ENCODE results near the gene VWA3B. TPM values are rescaled to one million over a fixed set of nuclear protein-coding genes. Genes with fewer than 3 reads are reported as not detected.
"Not testable (repeated sequence)": the region's sequence is repeated elsewhere in the genome, so short reads cannot be mapped to it uniquely, and the experiment has no call there.

VWA3B gene
- total RNA-seq, 2 donors from 2014 or later = not detected

DNA sequence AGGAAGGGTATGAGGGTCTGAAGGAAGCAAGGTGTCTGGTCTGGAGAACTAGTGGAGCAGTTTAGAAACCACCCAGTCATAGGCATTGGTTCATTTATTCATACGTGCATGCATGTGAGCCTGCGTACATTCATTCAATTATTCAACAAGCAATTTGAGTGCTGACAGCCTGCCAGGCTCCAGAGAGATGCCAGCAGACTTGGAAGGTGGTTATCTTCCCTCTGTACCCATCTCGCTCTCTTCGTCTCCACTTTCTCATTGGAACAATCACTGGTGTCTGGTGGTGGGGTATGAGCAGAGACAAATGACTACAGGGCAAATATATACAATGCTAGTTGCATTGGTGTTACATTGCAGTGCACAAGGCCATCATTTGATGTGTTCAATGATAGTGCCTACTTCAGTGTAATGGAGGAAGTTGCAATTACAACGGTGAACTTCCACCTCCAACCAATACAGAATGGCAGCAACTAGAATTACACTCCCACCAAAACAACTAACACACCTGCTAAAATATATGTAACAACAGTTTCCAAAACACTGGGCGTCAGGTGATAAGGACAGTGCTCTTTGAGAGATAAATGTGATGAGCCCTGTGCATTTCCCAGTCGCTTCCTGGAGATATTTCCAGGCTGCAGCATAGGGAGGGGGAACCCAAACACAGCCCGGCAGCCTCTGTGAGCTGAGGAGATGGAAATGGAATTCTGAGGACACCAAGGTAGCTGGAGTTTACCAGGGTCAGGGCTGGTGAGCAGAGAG, 226.7 kb downstream of the VWA3B start:
- Mint-ChIP-seq H3K36me3 (ENCODE audit: low read depth) (no peaks in the 10 kb centered on the region), H3K27me3 (peaks cover 58% of the 10 kb centered on the region), H3K27ac (no peak overlapping the region), H3K4me3 (no peak overlapping the region), H3K4me1 (no peaks in the 10 kb centered on the region)
- ATAC-seq = no peak
- DNase-seq = no peak
- no peaks in the 10 kb centered on the region for H3K9me3 ChIP-seq (ENCODE audit: control insufficient read depth, low read length, poor library complexity, severe bottlenecking)

DNA sequence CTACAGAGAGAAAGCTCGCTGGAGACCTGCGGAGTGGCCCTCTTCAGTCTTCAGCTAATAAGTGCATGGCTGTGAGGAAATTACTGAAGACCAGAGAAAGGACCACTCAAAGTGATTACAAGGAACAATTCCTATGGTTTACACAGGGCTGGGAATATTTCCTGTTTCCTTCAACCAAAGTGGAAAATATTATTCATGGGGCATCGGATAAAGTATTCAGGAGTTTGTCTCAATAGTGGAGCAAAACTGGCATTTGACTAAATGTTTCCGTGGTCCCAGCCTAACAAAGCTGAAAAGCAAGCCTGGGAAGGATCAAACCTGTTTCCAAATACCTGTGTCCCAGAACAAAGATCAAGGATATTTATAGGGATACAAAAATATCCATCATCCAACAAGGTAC, 227.3 kb downstream of the VWA3B start:
- H3K4me1 Mint-ChIP-seq = no peaks in the 10 kb centered on the region
- DNase-seq (no peak), ATAC-seq (no peak)
- H3K4me3 Mint-ChIP-seq = no peak overlapping the region
- peaks cover 55% of the 10 kb centered on the region for H3K27me3 Mint-ChIP-seq
- H3K9me3 ChIP-seq (ENCODE audit: control insufficient read depth, low read length, poor library complexity, severe bottlenecking) = no peaks in the 10 kb centered on the region
- no peak overlapping the region for H3K27ac Mint-ChIP-seq
- H3K36me3 Mint-ChIP-seq (ENCODE audit: low read depth) = no peaks in the 10 kb centered on the region

DNA sequence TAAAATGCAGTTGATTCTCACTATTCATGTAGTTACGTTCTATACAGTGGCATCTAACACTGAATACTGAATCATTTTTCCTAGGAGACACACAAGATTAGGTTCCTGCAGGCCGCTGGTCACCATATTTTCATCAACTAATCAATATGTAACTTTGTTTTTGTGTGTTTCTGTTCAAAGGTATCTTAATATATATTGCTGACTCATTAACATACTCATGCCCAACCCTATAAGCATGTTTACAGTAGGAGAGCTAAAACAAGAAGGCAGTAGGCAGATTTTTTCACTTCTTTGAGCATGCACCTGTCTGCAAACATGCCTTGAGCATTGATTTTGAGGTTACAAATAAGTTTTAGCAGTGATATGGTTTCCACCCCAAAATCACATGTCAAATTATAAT, 229.0 kb downstream of the VWA3B start:
- no peaks in the 10 kb centered on the region for H3K9me3 ChIP-seq (ENCODE audit: control insufficient read depth, low read length, poor library complexity, severe bottlenecking)
- H3K27me3 Mint-ChIP-seq = peaks cover 38% of the 10 kb centered on the region
- DNase-seq (no peak), ATAC-seq (no peak)
- H3K27ac Mint-ChIP-seq = no peak overlapping the region
- H3K36me3 Mint-ChIP-seq (ENCODE audit: low read depth) = no peaks in the 10 kb centered on the region
- no peaks in the 10 kb centered on the region for H3K4me1 Mint-ChIP-seq
- H3K4me3 Mint-ChIP-seq = no peak overlapping the region

DNA sequence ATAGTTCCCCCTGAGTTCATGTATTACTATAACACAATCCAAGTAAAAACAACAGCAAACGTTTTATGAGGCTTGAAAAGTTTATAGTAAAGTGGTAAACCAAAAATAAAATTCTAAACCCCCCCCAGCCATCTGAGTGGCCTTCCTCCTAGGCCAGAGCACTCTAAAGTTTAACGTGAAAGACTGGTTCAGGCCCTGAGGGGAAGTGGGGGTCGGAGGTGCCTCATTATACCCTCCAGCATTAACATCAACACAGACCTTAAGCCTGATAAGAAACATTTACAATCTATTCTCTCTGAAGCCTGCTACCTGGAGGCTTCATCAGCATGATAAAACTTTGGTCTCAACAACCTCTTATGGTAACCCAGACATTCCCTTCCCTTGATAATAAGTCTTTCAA, 230.2 kb downstream of the VWA3B start:
- Mint-ChIP-seq H3K27ac (no peak overlapping the region), H3K4me3 (no peak overlapping the region), H3K36me3 (ENCODE audit: low read depth) (no peaks in the 10 kb centered on the region), H3K27me3 (peaks cover 26% of the 10 kb centered on the region), H3K4me1 (no peaks in the 10 kb centered on the region)
- no peaks in the 10 kb centered on the region for H3K9me3 ChIP-seq (ENCODE audit: control insufficient read depth, low read length, poor library complexity, severe bottlenecking)
- DNase-seq (no peak), ATAC-seq (no peak)

DNA sequence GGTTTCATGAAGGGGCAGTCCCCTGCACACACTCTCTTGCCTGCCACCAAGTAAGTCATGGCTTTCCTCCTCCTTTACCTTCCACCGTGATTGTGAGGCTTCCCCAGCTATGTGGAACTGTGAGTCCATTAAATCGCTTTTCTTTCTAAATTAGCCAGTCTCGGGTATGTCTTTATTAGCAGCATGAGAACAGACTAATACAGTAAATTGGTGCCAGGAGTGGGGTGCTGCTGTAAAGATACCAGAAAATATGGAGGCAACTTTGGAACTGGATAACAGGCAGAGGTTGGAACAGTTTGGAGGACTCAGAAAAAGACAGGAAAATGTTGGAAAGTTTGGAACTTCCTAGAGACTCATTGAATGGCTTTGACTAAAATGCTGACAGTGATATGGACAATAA, 233.2 kb downstream of the VWA3B start:
- not testable (repeated sequence) for DNase-seq; ATAC-seq; H3K36me3 Mint-ChIP-seq (ENCODE audit: low read depth); H3K9me3 ChIP-seq (ENCODE audit: control insufficient read depth, low read length, poor library complexity, severe bottlenecking); H3K4me1 Mint-ChIP-seq; H3K27ac Mint-ChIP-seq; H3K27me3 Mint-ChIP-seq; H3K4me3 Mint-ChIP-seq

DNA sequence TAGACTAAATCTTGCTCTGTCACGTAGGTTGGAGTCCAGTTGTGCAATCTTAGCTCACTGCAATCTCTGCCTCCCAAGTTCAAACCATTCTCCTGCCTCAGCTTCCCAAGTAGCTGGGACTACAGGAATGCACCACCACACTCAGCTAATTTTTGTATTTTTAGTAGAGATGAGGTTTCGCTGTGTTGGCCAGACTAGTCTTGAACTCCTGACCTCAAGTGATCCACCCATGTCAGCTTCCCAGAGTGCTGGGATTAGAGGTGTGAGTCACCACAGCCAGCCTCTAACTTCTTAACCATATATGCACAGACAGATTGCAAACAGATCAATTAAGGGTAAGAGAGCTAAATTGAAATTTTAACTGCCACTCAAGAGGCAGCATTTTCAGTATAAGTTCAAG, 237.2 kb downstream of the VWA3B start:
- Mint-ChIP-seq H3K27ac (no peak overlapping the region), H3K27me3 (no peaks in the 10 kb centered on the region), H3K4me1 (no peaks in the 10 kb centered on the region), H3K36me3 (ENCODE audit: low read depth) (no peaks in the 10 kb centered on the region), H3K4me3 (no peak overlapping the region)
- ATAC-seq (no peak), DNase-seq (no peak)
- H3K9me3 ChIP-seq (ENCODE audit: control insufficient read depth, low read length, poor library complexity, severe bottlenecking) = no peaks in the 10 kb centered on the region

DNA sequence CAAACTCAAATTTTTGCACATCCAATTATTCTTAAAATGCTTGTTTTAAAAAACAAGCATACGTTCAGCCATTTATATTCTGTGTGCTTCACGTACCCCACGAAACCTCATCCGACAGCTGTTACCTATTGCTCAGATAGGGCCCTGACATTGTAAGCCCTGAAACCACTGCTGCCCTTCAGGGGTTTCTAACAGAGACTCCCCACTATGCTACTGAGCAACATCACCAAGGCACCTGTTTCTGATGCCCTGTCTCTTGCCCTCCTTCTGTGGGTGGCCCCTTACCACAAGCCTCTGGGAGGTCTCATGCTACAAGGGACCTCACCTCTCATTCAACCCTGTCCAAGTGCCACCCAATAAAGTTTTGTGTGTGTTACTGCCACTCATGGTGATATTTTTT, 240.8 kb downstream of the VWA3B start:
- DNase-seq (no peak), ATAC-seq (no peak)
- Mint-ChIP-seq H3K4me3 (no peak overlapping the region), H3K36me3 (ENCODE audit: low read depth) (no peaks in the 10 kb centered on the region), H3K27ac (no peak overlapping the region), H3K4me1 (no peaks in the 10 kb centered on the region), H3K27me3 (peaks cover 23% of the 10 kb centered on the region)
- H3K9me3 ChIP-seq (ENCODE audit: control insufficient read depth, low read length, poor library complexity, severe bottlenecking) = no peaks in the 10 kb centered on the region

DNA sequence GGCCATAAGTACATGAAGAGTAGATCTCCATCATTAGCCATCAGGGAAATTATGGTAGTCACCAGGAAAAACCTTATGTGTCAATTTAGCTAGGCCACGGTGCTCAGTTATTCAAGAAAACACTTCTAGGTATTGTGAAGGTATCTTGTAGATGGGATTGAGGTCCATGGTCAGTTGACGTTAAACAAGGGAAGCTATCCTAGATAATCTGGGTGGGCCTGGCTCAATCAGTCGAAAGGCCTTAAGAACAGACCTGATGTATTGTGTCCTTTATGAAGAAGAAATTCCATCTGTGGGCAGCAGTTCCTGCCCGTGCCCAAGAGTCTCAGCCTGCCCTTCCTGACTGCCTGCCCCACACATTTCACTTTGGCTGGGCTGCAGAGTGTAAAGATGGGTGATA, 242.6 kb downstream of the VWA3B start:
- no peak overlapping the region for H3K4me3 Mint-ChIP-seq
- H3K27me3 Mint-ChIP-seq = peaks cover 23% of the 10 kb centered on the region
- no peak for ATAC-seq

DNA sequence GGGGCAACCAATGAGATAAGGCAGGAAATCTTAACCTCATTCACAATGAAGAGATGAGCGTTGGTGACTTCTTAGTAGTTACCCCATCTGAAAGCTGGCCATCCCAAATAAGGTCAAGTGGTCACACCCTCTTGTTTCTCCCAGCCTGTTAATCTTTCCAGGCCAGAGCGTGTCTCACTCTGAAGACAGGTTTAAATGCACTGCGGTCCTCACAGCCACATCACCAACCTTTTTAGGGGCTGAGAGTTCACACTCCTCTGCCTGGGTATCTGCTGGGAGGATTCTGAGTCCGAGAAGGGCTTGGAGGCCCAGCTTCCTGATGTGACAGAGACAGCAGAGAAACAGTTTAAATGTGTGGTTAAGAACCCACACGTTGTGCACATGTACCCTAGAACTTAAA, 246.0 kb downstream of the VWA3B start:
- Mint-ChIP-seq H3K4me3 (no peak overlapping the region), H3K27me3 (peaks cover 40% of the 10 kb centered on the region), H3K36me3 (ENCODE audit: low read depth) (peaks cover 4% of the 10 kb centered on the region), H3K27ac (no peak overlapping the region), H3K4me1 (no peaks in the 10 kb centered on the region)
- ATAC-seq (no peak), DNase-seq (no peak)
- H3K9me3 ChIP-seq (ENCODE audit: control insufficient read depth, low read length, poor library complexity, severe bottlenecking) = no peaks in the 10 kb centered on the region

More for the DNA sequence above, 242.6 kb downstream of the VWA3B start:
- Mint-ChIP-seq H3K4me1 (no peaks in the 10 kb centered on the region), H3K36me3 (ENCODE audit: low read depth) (no peaks in the 10 kb centered on the region), H3K27ac (no peak overlapping the region)
- DNase-seq = no peak
- no peaks in the 10 kb centered on the region for H3K9me3 ChIP-seq (ENCODE audit: control insufficient read depth, low read length, poor library complexity, severe bottlenecking)

DNA sequence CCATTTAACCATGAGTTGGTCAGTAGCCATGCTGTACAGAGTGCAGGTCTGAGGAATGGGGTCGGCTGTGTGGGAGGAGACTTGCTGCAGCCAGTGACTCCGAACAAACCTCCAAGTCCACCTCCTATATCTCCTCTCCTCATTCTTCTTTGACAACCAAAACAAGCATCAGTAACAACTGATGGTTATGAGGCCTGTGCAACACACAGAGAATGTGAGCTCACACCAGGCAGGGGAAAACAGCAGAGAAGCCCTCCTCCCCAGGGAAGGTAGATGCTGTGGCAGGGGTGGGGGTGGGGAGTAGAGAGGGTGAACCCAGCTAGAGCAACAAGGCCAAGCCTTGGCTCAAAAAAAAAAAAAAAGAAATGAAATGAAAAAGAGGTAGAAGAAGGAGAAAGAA, 247.0 kb downstream of the VWA3B start:
- no peak overlapping the region for H3K4me3 Mint-ChIP-seq

DNA sequence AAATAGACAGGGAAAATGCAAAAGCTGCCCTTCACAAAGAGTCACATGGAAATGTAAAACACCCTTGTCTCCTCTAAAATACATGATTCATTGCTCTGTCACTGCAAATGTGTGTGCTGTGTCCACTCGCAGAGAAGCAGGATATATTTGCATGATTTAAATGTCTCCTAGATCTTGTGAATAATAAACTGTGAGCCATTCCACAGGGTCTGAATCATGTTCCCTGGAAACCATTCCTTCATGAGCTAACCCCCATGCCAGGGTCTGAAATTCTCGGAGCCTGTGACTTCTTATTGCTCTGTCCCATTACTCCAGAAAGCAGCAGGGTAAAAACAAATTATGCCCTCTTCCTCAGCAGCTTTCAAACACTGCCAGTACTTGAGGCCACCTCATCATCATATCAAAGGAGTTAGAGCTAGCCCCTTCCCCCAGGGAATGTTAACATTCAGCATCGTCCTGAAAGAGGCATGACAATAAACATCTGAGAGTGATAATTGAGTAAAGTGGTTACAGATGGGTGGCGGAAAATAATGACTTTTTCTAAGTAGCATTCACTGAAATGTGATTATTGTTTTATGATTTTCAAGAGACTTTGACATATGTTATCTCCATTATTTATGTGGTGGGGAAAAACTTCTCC, 247.6 kb downstream of the VWA3B start:
- no peak overlapping the region for H3K4me3 Mint-ChIP-seq
- peaks cover 44% of the 10 kb centered on the region for H3K27me3 Mint-ChIP-seq
- ATAC-seq (no peak), DNase-seq (no peak)
- H3K9me3 ChIP-seq (ENCODE audit: control insufficient read depth, low read length, poor library complexity, severe bottlenecking) = no peaks in the 10 kb centered on the region
- H3K4me1 Mint-ChIP-seq = peaks cover 2% of the 10 kb centered on the region
- no peak overlapping the region for H3K27ac Mint-ChIP-seq
- H3K36me3 Mint-ChIP-seq (ENCODE audit: low read depth) = peaks cover 4% of the 10 kb centered on the region

More for the DNA sequence above, 247.0 kb downstream of the VWA3B start:
- Mint-ChIP-seq H3K27me3 (peaks cover 40% of the 10 kb centered on the region), H3K4me1 (no peaks in the 10 kb centered on the region), H3K27ac (no peak overlapping the region), H3K36me3 (ENCODE audit: low read depth) (peaks cover 4% of the 10 kb centered on the region)
- H3K9me3 ChIP-seq (ENCODE audit: control insufficient read depth, low read length, poor library complexity, severe bottlenecking) = no peaks in the 10 kb centered on the region
- ATAC-seq = no peak
- no peak for DNase-seq

DNA sequence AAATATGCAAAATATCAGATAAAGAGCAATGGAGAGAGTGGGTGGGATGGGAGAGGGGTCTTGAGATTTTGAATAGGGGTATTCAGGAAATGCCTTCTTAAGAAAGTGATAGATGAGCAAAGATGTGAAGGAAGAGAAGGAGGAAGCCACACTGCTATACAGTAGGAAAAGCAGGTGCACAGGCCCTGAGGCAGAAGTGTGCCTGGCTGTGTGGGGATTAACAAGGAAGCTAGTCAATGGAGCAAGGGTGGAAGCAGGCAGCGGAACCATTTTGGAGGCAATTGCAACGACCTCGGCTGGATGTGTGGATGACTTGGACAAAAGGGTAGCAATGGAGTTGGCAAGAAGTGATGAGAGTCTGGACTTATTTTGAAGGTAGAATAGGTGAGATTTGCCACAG, 248.3 kb downstream of the VWA3B start:
- DNase-seq = no peak

DNA sequence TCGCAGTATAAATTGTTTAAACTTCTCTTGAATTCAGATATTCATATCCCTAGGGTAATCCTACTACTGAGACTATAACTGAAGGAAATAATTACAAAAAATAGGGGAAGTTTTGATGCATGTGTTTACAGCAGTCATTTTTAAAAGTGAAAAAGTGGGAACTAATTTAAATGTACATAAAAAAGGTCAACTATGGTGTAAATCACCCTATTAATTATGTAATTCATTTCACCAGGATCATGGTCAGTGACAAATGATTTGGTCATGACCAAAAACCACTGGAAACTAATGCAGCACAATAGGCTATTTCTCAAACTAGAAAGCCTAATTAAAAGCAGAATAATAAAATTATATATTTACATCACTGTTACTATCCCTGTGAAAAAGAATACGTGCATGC, 254.3 kb downstream of the VWA3B start:
- H3K4me1 Mint-ChIP-seq = peaks cover 6% of the 10 kb centered on the region
- H3K4me3 Mint-ChIP-seq = no peak overlapping the region
- no peak for DNase-seq
- H3K36me3 Mint-ChIP-seq (ENCODE audit: low read depth) = peaks cover 2% of the 10 kb centered on the region
- ATAC-seq = no peak
- peaks cover 51% of the 10 kb centered on the region for H3K27me3 Mint-ChIP-seq
- no peaks in the 10 kb centered on the region for H3K9me3 ChIP-seq (ENCODE audit: control insufficient read depth, low read length, poor library complexity, severe bottlenecking)
- no peak overlapping the region for H3K27ac Mint-ChIP-seq

More for the DNA sequence above, 248.3 kb downstream of the VWA3B start:
- Mint-ChIP-seq H3K4me1 (peaks cover 2% of the 10 kb centered on the region), H3K36me3 (ENCODE audit: low read depth) (peaks cover 4% of the 10 kb centered on the region), H3K27me3 (peaks cover 46% of the 10 kb centered on the region), H3K27ac (no peak overlapping the region), H3K4me3 (no peak overlapping the region)
- no peaks in the 10 kb centered on the region for H3K9me3 ChIP-seq (ENCODE audit: control insufficient read depth, low read length, poor library complexity, severe bottlenecking)
- ATAC-seq = no peak

DNA sequence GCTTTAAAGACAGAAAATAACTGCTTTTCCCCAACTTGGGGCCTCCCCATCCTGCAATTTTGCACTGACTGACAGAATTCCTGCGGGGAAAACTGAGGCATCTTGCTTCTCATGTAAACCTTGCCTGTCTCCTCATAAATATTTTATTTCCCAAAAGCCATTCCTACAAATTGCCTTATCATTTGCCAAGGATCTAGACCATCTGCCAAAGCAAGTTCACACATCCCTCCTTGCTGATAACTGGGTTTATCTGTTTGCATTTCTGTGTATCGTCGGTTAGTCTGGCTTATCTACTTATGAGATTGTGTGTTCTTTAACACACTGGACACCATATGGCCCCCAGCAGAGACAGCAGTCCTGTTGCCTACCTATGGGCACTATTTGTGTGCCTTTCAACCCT, 256.3 kb downstream of the VWA3B start:
- no peaks in the 10 kb centered on the region for H3K9me3 ChIP-seq (ENCODE audit: control insufficient read depth, low read length, poor library complexity, severe bottlenecking)
- no peak for DNase-seq
- ATAC-seq = no peak
- peaks cover 61% of the 10 kb centered on the region for H3K27me3 Mint-ChIP-seq
- peaks cover 2% of the 10 kb centered on the region for H3K36me3 Mint-ChIP-seq (ENCODE audit: low read depth)
- H3K4me1 Mint-ChIP-seq = peaks cover 7% of the 10 kb centered on the region
- no peak overlapping the region for H3K4me3 Mint-ChIP-seq
- no peak overlapping the region for H3K27ac Mint-ChIP-seq
